ENCODE data around the gene SYNCRIP. TPM values are rescaled to one million over a fixed set of nuclear protein-coding genes. Genes with fewer than 3 reads are reported as not detected.
A peak's percentile ranks its signal among the peaks of the same experiment; 100 is the strongest.

The SYNCRIP gene
- total and polyA plus RNA-seq, 2 of the 4 experiments (the other 2 are of a cell fraction): 50.1 to 59.3 TPM

DNA sequence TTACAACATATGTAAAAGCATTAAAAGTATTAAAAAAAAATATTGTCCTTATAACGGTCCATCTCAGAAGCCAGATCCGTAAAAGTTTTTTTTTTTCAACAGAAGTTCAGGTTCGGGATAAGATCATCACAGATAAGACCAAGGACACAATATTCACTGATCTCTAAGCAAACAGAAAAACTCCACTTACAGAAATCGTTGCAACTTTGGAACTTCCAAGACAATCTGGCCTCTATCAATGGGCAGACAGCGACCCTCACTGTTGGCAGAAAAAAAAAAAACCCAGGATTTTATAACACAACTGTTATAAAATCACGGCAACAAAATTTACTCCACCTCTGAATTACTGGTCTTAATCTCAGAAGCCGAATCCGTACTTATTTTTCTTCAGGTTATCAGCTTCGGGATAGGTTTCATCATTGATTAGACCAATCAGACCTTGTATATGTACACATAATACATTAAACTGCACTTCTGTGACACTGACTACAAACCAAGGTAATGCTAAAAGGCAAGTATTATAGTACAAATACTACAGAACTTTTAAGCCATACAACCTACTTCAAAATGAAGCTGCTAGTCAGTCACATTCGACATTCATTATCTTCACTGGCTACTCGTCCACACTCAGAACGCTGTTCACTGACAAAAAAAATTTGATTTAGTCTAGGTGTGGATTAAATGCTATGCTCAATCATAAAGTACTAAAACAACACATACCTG lies 34.7 kb upstream of the SYNCRIP start:
- Histone ChIP-seq H4K8ac (ENCODE audit: low read depth in 2 of 2, low read length in 2 of 2) (no peak overlapping the region), H3K79me1 (ENCODE audit: low read depth in 1 of 2, low read length in 2 of 2) (peaks cover 9 to 44% of the 10 kb centered on the region in 2 experiments; a peak in 3 of 4 replicates), H3K27ac (ENCODE audit: insufficient read depth, low read length) (peak overlapping the region; percentile 41; the same call in 1 of the 2 replicates), H2BK15ac (ENCODE audit: low read depth, low read length) (no peak overlapping the region), H2AFZ (replicated peaks; ENCODE audit: low read length, poor library complexity) (no peak overlapping the region), H3K56ac (ENCODE audit: extremely low read depth, insufficient read depth, low read length) (peak overlapping the region; percentile 96; the same call in 1 of the 2 replicates), H3K18ac (ENCODE audit: low read depth, low read length) (no peak overlapping the region), H3K4me2 (ENCODE audit: low read depth, low read length) (peak overlapping the region; percentile 100), H4K20me1 (ENCODE audit: insufficient read depth, low read length) (peaks cover 41% of the 10 kb centered on the region), H3K4ac (ENCODE audit: low read depth, low read length) (no peak overlapping the region; the same call in 1 of the 2 replicates), H4K5ac (ENCODE audit: low read depth, low read length) (no peak overlapping the region), H3K4me1 (ENCODE audit: control insufficient read depth, insufficient read depth, low read length) (peaks cover 3% of the 10 kb centered on the region; the same call in 1 of the 2 replicates), H2AK5ac (ENCODE audit: low read depth, low read length) (no peak overlapping the region), H2BK5ac (ENCODE audit: low read depth, low read length, poor library complexity, severe bottlenecking) (peak overlapping the region; percentile 37), H3K27me3 (ENCODE audit: control insufficient read depth, insufficient read depth, low read length) (no peaks in the 10 kb centered on the region), H2BK20ac (ENCODE audit: low read depth, low read length) (no peak overlapping the region), H4K91ac (ENCODE audit: insufficient read depth, low read depth, low read length) (no peak overlapping the region), H3K9me1 (ENCODE audit: insufficient read depth, low read length) (0 out of 2 replicates have a peak, but pooled peaks cover 2% of the 10 kb centered on the region), H2AK9ac (replicated peaks; ENCODE audit: low read depth, low read length, poor library complexity) (no peak overlapping the region), H2BK120ac (ENCODE audit: low read depth, low read length) (no peak overlapping the region), H3K36me3 (ENCODE audit: control insufficient read depth, insufficient read depth, low read length) (peaks cover 9% of the 10 kb centered on the region), H3K9ac (ENCODE audit: low read depth, low read length) (peak overlapping the region; percentile 95), H3K9me3 (ENCODE audit: control insufficient read depth, insufficient read depth, low read length) (no peaks in the 10 kb centered on the region), H3K23ac (ENCODE audit: low read depth, low read length) (peak overlapping the region; percentile 81), H3K4me3 (ENCODE audit: insufficient read depth, low read depth, low read length) (peak overlapping the region; percentile 75), H3K14ac (replicated peaks; ENCODE audit: low read depth, low read length) (peak overlapping the region; percentile 87)
- 0% methylated on average over 1 of the region's 12 CpGs; no CpG with 5 or more reads in 1 of the 2 experiments for WGBS, 2 experiments (ENCODE audit: extremely low coverage in 2 of 2, insufficient read length in 1 of 2)
- BruUV-seq (replicated peaks): no TSS peak
- dilution Hi-C loops (cut with HindIII; ENCODE audit: low sequenced_read_pairs, unreplicated experiment) (no loop called here), in situ Hi-C loops (cut with MboI; ENCODE audit: low sequenced_read_pairs) (loop anchor here (5.0 to 10.0 kb wide), 3 partner anchors 35 to 223 kb away; partner anchors contain the start of genes NT5E and SYNCRIP), intact Hi-C loops (cut with micrococcal nuclease) (loop anchor here (5.0 to 10.0 kb wide), 5 partner anchors 53 to 1260 kb away; partner anchors contain the start of genes HTR1E, NT5E and SNX14)
- POLR2A ChIA-PET (ENCODE audit: unreplicated experiment): interaction anchor here (0.7 to 2.4 kb wide), 5 partner anchors 35 to 303 kb away, joined by 4 to 21 read pairs (median 6); partner anchors contain the start of gene SYNCRIP
- ATAC-seq (ENCODE audit: low read depth) (no peak), DNase-seq (no peak)
- CTCF ChIA-PET: no interaction called here
- TF ChIP-seq CHD1 (IDR thresholded peaks at IDR 0.05; ENCODE audit: low read depth, low read length) (no peak; the same call in 1 of the 2 replicates), MAFK (IDR thresholded peaks at IDR 0.05; ENCODE audit: low read depth, low read length) (no peak), MXI1 (IDR thresholded peaks at IDR 0.05; ENCODE audit: borderline replicate concordance, low read depth, low read length) (no peak), MAZ (IDR thresholded peaks at IDR 0.05; ENCODE audit: borderline replicate concordance, low read depth, low read length) (no peak), BHLHE40 (IDR thresholded peaks at IDR 0.05; ENCODE audit: low read depth, low read length) (no peak), RFX5 (IDR thresholded peaks at IDR 0.05; ENCODE audit: low read depth, low read length) (no peak), SMC3 (IDR thresholded peaks at IDR 0.05; ENCODE audit: low read depth, low read length) (peak; percentile 28; the same call in 1 of the 2 replicates), NFE2L2 (IDR thresholded peaks at IDR 0.05; ENCODE audit: low read depth, low read length) (no peak), RAD21 (IDR thresholded peaks at IDR 0.05; ENCODE audit: low read length) (peak; percentile 37; the same call in 1 of the 2 replicates), RCOR1 (IDR thresholded peaks at IDR 0.05; ENCODE audit: insufficient replicate concordance, low read length) (no peak)
- TF ChIP-seq, protein P1, sequence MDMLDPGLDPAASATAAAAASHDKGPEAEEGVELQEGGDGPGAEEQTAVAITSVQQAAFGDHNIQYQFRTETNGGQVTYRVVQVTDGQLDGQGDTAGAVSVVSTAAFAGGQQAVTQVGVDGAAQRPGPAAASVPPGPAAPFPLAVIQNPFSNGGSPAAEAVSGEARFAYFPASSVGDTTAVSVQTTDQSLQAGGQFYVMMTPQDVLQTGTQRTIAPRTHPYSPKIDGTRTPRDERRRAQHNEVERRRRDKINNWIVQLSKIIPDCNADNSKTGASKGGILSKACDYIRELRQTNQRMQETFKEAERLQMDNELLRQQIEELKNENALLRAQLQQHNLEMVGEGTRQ (IDR thresholded peaks at IDR 0.05; ENCODE audit: low read depth, low read length): no peak
- TF ChIP-seq, protein P2, sequence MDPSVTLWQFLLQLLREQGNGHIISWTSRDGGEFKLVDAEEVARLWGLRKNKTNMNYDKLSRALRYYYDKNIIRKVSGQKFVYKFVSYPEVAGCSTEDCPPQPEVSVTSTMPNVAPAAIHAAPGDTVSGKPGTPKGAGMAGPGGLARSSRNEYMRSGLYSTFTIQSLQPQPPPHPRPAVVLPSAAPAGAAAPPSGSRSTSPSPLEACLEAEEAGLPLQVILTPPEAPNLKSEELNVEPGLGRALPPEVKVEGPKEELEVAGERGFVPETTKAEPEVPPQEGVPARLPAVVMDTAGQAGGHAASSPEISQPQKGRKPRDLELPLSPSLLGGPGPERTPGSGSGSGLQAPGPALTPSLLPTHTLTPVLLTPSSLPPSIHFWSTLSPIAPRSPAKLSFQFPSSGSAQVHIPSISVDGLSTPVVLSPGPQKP (IDR thresholded peaks at IDR 0.05; ENCODE audit: borderline replicate concordance, low read depth, low read length): no peak
- TF ChIP-seq, protein P3, sequence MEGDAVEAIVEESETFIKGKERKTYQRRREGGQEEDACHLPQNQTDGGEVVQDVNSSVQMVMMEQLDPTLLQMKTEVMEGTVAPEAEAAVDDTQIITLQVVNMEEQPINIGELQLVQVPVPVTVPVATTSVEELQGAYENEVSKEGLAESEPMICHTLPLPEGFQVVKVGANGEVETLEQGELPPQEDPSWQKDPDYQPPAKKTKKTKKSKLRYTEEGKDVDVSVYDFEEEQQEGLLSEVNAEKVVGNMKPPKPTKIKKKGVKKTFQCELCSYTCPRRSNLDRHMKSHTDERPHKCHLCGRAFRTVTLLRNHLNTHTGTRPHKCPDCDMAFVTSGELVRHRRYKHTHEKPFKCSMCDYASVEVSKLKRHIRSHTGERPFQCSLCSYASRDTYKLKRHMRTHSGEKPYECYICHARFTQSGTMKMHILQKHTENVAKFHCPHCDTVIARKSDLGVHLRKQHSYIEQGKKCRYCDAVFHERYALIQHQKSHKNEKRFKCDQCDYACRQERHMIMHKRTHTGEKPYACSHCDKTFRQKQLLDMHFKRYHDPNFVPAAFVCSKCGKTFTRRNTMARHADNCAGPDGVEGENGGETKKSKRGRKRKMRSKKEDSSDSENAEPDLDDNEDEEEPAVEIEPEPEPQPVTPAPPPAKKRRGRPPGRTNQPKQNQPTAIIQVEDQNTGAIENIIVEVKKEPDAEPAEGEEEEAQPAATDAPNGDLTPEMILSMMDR (conservative IDR thresholded peaks at IDR 0.05; ENCODE audit: low read depth, low read length): peak; percentile 30; the same call in 1 of the 2 replicates

All from IMR-90 (cell line).